CD4-positive, alpha-beta T cell treated with Interferon alpha-2 for 1 hour (primary cell): ENCODE results near the gene PIAS1.
A peak's percentile ranks its signal among the peaks of the same experiment; 100 is the strongest.

Experiments used
- DNase-seq, 2 donors: peaks; one replicate each; pipeline ENCODE4 v3.0.0-alpha.2; 2020 to 2022

PIAS1 gene

DNA sequence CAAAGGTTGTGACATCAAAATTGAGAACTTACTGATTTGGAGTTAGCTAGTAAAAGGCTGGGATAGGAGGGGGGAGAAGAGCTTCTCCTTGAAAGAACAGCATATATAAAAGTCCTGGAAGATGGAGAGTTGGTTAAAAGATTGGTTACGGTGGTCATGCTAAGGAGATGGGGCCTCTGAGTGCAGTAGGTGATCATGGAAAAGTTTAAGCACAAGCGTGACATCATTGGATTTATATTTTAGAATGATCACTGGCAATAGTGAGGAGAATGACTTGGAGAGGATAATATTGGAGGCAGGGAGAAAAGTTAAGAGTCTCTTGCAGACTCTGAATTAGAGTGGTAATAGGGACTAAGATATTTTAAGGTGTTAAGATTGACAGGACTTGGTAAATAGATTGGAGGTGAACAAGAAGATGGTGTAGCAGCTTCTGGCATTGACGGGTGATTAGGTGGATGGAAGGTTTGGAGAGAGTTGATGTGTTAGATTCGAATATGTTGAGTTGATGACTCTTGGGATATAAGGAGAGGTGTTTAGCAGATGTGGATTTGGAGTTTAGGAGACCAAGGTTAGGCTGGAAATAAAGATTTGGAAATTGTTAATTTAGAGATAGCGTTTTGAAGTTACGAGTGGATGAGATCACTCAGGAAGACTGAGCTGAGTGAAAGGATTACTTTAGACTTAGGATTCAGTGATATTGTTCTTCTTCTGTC lies 19.6 kb downstream of the PIAS1 start:
- DNase-seq = no peak

DNA sequence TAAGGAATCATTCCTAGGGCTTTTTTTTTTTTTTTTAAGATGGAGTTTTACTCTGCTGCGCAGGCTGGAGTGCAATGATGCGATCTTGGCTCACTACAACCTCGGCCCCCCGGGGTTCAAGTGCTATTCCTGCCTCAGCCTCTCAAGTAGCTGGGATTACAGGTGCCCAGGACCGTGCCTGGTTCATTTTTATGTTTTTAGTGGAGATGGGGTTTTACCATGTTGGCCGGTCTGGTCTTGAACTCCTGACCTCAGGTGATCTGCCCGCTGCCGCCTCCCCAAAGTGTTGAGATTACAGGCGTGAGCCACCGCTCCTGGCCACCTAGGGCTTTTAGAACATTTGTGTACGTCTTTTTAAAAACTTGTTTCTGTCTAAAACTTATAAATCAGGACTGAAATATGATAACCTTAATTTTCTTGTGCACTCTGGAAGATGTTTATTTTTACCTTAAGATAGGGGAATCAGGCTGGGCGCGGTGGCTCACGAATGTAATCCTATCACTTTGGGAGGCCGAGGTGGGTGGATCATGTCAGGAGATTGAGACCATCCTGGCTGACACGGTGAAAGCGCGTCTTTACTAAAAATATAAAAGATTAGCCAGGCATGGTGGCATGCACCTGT lies 21.8 kb downstream of the PIAS1 start:
- DNase-seq = no peak

DNA sequence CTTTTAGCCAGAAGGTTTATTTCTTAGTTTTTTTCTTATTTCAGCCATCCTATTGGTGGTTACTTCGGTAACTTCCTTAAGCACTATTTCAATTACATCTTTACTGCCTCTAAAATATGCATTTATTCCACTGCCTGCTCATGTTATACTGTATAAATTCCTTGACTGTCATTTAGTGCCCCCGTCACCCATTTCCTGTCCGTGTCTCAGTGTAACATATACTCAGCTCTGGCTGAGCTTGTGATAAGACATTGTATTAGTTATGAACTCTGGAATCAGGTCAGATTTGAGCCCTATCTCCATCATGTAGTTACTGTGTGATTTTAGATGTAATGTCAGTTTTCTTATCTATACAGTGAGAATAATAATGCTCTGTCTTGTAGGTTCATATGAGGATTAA lies 24.2 kb downstream of the PIAS1 start:
- DNase-seq = no peak

DNA sequence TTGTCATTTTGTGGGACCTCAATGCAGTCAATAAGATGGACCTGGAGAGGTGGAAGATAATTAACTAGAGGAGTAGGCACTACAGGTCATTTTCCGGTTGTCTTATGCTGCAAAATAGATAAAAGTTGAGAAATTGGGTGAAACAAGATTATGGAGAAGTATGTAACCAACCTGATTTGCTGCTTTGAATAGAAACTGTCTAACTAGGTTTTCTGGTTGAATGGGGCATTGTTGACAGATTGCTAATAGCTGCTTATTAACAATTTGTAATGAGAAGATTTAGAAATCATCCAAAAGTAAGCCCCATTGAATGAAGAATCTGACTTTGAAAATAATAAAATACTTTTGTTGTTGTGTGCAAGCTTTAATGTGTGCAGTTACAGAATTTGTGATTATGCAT lies 26.2 kb downstream of the PIAS1 start:
- DNase-seq = no peak

DNA sequence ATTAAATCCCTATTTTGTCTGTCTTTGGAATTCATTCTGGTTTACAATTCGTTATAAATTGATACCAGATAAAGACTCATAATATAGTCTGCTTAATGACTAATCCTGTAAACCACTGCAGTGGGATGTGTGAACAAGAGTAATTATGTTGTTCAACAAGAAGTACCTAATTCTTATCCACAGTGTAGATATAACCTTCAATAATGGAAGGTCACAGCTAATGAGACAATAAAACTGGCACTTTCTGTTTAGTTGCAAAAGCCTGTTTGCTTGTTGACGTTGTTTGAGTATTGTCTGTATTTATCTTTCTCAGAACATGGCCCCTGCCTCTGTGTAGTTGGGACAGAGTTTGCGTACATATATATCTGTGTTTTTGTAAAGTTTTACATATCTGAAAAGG lies 26.7 kb downstream of the PIAS1 start:
- DNase-seq = no peak

DNA sequence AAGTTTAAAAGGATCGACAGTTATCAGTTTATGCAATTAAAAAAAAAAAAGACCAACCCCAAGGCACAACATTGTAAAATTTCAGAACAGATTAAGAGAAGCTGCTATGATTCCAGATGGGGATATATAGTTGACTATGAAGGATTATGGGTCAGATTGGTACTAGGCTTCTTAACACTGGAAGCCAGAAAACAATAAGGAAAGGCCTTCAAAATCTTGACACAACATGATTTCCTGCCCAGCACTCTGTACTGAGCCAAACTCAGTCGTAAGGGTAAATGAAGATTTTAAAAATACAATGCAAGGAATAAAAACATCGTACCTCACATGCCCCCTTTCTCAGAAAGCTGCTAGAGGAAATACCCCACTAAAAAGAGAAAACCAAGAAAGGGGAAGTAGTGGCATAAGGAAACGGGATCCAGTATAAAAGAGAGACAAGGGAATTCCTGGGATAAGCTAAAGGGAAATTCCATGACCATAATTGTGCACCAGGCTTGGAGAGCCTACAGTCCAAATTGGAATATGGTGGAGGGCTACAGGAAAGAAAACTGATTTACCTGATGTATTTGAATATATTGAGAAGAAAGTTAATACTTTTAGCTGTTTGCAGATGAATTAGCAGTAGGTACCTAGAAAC lies 27.9 kb downstream of the PIAS1 start:
- no peak for DNase-seq

DNA sequence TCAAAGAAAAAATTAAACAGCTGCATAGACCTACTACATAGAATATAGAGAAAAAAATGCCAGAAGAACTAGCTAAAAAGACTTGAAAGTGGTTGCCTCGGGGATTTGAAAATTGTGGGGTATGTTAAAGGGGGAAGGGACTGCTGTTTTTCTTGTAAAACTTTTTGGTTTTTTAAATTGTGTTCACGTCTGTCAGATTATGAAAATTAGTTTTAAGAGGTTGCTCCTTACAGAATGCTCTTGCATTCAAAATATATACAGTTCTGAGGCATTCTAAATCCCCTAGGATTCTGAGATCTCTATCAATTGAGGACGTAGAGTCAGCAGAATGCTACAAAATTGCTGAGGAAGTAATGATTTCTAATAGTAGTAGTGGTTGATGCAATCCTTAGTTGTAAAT lies 28.6 kb downstream of the PIAS1 start:
- no peak for DNase-seq

DNA sequence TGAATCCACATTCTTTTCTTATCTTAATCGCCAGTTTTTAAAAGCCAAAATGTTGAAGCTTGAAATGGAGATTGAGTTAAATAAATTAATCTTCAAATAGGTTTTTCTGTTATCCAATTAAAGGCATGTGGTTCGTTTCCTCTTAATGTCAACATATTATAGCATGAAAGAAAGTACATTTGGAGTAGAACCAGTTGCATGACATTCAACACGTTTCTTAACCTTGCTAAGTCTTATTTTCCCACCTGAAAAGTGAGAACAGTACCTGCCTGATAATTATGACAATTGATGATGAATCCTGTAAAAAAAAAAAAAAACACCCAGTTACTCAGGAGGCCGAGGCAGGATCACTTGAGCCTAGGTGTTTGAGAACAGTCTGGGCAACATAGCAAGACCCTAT lies 29.3 kb downstream of the PIAS1 start:
- no peak for DNase-seq

DNA sequence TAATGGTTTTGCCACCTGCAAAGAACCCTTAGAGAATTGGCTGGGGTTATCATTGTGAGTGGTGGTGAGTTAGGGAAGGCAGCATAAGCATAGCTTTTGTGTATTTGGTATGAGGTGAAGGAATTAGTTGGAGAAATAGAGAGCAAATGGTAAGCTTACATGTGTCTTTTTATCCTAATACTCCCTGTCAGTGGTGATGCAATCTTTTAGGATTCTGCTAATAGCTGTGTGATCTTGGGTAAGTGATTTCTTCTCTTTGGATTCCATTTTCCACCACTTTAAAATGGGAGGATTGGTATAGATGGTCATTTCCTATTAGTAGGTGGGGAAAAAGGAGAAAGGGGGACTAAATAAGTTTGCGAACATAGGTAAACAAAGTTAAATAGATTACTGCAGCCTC lies 30.9 kb downstream of the PIAS1 start:
- DNase-seq = no peak

DNA sequence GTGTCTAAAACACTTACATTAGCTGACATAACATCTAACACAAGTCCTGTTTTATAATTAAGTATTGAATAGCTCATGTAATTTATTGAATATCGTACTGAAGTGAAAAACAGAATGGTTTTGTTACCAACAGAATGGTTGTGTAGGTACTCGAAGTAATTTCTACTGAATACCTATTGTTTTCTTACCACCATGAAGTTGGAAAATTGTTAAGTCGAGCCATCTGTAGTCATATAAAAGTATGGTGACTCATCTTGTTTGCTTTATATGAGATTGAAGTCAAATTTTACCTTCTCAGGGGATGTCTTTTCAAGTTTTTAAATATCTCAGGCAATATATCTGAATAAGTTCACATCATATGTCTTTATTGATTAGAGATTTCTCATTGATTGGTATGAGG lies 37.6 kb downstream of the PIAS1 start:
- no peak for DNase-seq

DNA sequence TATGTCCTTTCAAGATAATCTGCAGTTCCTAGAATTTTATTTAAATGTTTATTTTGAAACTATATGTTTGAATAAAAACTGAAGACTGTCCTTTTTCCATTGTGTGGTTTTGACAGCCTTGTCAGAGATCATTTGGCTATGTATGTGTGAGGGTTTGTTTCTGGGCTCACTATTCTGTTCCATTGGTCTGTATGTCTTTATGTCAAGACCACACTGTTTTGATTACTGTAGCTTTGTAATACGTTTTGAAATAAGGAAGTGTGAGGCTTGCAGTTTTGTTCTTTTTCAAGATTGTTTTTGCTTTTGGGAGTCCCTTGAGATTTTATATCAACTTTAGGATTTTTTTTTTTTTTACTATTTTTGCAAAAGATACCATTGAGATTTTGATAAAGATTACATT lies 42.0 kb downstream of the PIAS1 start:
- no peak for DNase-seq

DNA sequence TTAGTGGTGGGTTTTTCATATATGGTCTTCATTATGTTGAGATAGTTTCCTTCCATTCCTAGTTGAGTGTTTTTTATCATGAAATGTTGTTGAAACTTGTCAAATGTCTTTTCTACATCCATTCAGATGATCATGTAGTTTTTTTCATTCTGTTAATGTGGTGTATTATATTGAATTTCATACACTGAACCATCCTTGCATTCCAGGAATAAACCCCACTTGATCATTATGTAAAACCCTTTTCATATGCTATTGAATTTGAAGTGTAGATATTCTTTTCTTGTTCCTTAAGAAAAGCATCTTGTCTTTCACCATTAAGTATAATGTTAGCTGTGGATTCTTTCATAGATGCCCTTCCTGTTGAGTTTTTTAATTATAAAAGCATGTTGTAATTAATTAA lies 42.9 kb downstream of the PIAS1 start:
- no peak for DNase-seq

DNA sequence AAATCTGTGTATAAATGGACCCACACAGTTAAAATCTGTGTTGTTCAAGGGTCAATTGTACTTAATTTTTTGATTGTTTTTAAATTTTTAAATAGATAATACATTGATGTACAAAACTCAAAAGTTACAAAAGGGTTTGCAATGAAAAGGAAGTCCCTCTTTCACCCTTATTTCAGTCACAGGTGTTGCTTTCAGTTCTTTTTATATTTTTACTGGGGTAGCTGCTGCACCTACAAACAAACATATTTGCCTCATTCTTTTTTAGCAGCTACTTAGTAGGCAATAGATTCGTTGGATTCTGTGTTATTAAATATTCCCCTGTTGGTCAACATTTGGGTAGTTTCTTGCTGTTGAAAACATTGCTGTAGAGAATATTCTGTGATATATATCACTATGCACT lies 44.4 kb downstream of the PIAS1 start:
- DNase-seq = no peak

DNA sequence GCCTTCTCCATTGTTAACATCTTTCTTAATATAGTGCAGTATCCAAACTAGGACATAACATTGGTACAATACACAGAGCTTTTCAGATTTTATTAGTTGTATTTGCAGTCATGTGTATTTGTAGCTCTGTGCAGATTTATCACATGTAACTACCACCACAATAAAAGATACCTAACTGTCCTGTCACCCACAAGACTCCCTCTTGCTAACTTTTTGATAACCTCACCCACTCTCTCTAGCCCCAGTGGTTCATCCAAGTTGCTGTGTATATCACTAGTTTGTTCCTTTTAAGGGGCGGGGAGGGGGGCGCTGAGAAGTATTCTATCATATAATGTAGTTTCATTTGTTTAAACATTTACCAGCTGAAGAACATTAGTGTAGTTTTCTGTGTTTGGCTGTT lies 46.1 kb downstream of the PIAS1 start:
- no peak for DNase-seq

DNA sequence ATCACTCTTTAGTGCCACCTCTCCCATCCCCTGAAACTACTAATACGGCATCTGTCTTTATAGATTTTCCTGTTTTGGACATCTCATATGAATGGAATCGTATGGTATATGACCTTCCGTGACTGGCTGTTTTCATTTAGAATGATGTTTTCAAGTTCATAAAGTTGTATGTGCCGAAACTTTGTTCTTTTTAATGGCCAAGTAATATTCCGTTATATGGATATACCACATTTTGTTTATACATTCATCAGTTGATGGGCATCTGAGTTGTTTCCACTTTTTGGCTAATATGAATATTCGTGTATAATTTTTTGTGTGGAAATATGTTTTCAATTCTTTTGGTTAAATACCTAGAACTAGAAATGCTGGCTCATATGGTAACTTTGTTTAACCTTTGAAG lies 49.5 kb downstream of the PIAS1 start:
- DNase-seq = no peak

DNA sequence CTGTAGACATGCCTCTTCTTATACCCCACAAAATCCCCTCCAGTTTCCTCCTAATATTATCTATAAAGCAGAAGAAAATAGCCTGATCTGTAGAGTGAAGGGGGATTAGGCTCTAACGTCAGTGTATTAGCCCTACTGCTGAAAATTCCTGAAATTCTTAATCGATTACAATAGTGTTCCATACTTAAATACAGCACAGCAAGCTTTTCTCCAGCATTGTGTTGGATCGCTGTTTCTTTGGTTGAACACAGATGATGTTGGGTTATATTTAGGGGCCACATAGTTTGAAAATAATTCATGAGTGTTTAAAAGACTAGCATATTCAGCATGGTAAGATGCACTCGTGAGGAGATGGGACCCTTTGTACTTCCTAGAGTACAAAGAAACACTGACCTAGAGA lies 52.5 kb downstream of the PIAS1 start:
- DNase-seq = no peak

DNA sequence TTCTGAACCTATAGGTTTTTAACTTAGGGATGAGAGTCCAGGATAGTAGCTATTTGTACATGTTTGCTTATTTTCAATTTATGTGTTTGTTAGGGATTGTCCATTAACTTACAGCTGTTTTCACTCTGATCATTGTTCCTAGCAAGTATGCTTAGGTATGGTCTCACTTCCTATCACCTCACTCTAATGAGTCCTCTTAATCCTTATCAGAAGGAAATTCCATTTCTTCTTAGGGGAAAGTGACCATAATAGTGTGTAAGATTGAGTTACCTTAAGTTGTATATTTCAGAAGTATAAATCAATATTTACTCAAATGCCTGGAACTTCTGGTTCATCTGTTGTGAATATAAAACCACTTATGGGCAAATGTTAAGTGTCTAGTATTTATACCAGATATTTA lies 53.0 kb downstream of the PIAS1 start:
- DNase-seq = no peak

DNA sequence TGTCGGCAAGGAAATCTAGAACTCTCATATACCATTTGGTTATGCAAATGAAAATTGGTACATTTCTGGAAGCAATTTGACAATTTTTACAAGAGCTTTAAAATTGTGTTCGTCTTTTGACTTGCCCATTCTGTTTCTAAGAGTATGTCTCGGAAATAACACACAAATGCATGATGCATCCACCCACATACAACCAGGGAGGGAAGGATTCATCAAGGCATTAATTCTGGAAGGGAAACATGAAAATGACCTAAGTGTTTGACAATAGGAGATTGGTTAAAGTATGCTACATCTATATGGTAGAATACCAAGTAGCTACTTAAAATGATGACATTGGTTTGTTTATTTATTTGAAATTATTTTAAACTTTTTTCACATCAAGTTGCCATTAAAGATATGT lies 58.6 kb downstream of the PIAS1 start:
- no peak for DNase-seq

DNA sequence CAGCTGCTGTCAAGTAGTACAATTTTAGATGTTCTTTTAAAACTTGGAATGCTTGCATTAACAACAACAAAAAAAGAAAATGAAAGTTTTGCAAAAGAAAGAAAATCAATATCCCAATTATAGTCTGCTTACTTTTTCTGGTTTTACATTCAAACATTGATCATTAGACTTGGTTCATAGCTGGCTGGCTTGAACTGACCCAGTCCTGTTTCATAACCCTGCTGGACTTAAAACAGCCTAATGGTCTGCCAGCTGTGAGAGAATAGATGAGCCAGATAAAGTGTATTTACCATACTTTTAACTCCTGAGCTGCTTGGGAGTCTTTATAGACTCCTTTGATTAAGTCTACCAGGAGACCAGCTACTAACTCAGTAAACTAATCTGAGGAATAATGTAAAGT lies 59.2 kb downstream of the PIAS1 start:
- DNase-seq = no peak

DNA sequence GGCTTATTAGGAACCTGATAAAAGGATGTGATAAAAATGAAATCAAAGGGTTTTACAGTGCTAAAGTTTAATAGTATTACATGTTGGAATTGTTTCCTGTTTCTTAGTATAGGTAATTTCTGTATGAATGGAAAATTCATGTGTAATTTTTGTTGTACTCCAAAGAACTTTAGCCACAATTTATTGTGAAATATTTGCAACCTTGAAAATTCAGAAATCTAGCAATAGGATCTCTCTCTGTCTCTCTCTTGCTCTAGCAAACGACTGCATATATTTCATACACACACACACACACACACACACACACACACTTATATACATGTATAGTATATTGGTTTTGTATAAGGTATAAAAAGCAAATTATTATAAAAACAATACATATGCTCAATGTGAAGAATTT lies 59.6 kb downstream of the PIAS1 start:
- DNase-seq = no peak

DNA sequence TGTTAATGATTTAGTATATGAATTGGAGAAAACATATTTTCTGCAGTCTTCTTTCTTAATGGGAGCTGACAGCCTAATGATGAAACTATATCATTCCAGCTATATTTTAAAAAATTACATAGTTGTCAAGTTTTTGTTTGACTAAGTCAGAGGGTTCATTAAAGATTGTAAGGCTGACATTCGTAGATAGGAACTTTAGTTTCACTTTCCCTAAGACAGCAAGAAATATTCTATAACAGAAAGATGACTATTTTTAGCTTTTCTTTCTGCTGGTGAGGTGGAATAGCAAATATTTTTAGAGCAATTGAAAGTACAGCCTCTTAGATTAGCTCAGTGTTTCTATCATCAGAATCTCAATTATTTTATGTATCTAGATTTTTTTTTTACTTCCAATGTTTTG lies 60.2 kb downstream of the PIAS1 start:
- DNase-seq = peak in 1 of 2 donors; percentile 21

DNA sequence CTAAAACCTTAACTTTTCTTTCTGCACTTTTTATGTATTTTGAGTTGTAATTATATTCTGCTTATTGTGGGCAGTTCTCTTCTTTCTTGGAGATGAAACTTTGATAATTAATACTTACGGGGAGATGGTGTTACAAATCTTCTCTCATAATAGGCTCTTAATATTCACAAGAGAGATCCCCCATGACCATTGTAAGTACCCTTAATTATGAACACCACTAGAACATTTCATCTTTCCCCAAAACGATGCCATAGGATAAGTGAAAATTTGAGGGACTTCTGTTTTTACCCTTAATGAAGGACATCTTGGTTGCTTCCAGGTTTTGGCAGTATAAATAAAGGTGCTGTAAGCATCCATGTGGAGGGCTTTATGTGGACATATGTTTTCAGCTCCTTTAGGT lies 60.7 kb downstream of the PIAS1 start:
- DNase-seq = no peak

DNA sequence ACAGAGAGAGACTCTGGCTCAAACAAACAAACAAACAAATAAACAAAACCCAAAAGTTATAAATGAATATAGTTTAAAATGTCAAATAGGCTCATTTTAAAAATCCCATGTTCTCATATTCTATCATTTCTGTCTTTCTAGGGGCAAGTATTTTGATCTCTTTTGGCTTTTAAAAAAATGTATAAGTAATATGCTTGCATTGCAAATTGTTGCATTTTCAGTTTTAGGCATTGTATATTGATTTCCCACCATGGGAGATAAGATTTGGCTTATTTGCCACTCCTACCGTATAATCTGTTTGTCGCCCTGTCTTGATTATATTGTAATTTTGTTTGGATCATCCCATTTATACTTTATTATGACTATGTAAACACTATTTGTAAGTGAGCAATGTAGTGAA lies 70.6 kb downstream of the PIAS1 start:
- DNase-seq = no peak

DNA sequence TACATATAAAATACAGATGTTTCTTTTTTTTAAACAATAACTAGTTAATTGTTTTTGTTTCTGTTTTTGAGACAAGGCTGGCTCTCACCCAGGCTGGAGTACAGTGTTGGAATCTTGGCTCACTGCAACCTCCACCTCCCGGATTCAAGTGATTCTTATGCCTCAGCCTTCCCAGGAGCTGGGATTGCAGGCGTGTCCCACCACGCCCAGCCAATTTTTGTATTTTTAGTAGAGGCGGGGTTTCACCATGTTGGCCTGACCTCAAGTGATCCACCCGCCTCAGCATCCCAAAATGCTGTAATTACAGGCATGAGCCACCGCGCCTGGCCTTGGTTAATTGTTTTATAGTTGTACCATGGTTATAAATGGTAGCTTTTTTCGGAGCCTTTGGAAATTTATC lies 72.3 kb downstream of the PIAS1 start:
- no peak for DNase-seq

DNA sequence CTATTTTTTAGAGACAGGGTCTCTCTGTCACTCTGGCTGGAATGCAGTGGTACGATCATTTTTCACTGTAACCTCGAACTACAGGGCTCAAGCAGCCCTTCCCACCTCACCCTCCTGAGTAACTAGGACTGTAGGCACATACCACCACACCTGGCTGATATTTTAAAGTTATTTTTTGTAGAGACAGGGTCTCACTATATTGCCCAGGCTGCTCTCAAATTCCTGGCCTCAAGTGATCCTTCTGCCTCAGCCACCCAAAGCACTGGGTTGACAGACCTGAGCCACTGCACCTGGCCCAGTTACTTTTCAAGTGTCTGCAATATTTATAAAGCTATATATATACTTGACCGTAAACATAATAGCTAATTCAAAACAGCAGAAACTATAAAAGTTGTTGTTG lies 75.0 kb downstream of the PIAS1 start:
- no peak for DNase-seq
